OCI-LY1 (cell line): ENCODE data around the gene OGT.

Experiments
- H2AFZ ChIP-seq: fragments of 200-600 bp; sonication (generic), shearing (Covaris generic); 2 replicates; pipeline ENCODE4 v1.6.0; 2014; ENCODE audit warnings: antibody characterized with exemption, mild to moderate bottlenecking, low read length
- H3F3A ChIP-seq: fragments of 200-600 bp; sonication (generic), shearing (Covaris generic); 2 replicates; pipeline ENCODE4 v1.6.0; 2014; ENCODE audit warnings: mild to moderate bottlenecking, antibody characterized with exemption, low read length, moderate library complexity; ENCODE audit not compliant: insufficient read depth
- H3K27ac ChIP-seq: fragments of 200-600 bp; sonication (generic); 2 replicates; pipeline ENCODE4 v1.5.1; 2014; ENCODE audit warnings: low read length, mixed run types, mild to moderate bottlenecking, low read depth; ENCODE audit not compliant: poor library complexity, severe bottlenecking
- H3K27me3 ChIP-seq: fragments of 200-600 bp; sonication (generic); 2 replicates; pipeline ENCODE4 v1.6.0; 2014; ENCODE audit warnings: antibody characterized with exemption, mild to moderate bottlenecking, low read length, moderate library complexity; ENCODE audit not compliant: insufficient read depth
- H3K36me3 ChIP-seq: fragments of 200-600 bp; sonication (generic); 2 replicates; pipeline ENCODE4 v1.6.1; 2014; ENCODE audit warnings: mild to moderate bottlenecking, antibody characterized with exemption, low read length, moderate library complexity, mixed read lengths; ENCODE audit not compliant: insufficient read depth
- H3K4me1 ChIP-seq: fragments of 200-600 bp; sonication (generic); 2 replicates; pipeline ENCODE4 v1.5.1; 2014; ENCODE audit warnings: mild to moderate bottlenecking, low read length, moderate library complexity; ENCODE audit not compliant: insufficient read depth, severe bottlenecking
- H3K4me2 ChIP-seq: fragments of 200-600 bp; sonication (generic), shearing (Covaris generic); 2 replicates; pipeline ENCODE4 v1.6.1; 2014; ENCODE audit warnings: low read length
- H3K4me3 ChIP-seq: fragments of 200-600 bp; sonication (generic); 2 replicates; pipeline ENCODE4 v1.5.1; 2014; ENCODE audit warnings: low read length, low read depth, mild to moderate bottlenecking, mixed read lengths; ENCODE audit not compliant: poor library complexity, severe bottlenecking
- H3K79me2 ChIP-seq: fragments of 200-600 bp; shearing (Covaris generic); 2 replicates; pipeline ENCODE4 v1.6.1; 2016; ENCODE audit warnings: mixed run types, low read length, mixed read lengths; ENCODE audit not compliant: insufficient read depth
- H3K9ac ChIP-seq: fragments of 200-600 bp; sonication (generic), shearing (Covaris generic); 2 replicates; pipeline ENCODE4 v1.6.1; 2014; ENCODE audit warnings: mild to moderate bottlenecking, low read length, mixed read lengths
- H3K9me2 ChIP-seq: fragments of 200-600 bp; sonication (generic), shearing (Covaris generic); 2 replicates; pipeline ENCODE4 v1.6.1; 2014; ENCODE audit warnings: low read depth, mild to moderate bottlenecking, low read length, mixed read lengths
- H3K9me3 ChIP-seq: fragments of 200-600 bp; shearing (Covaris generic); 2 replicates; pipeline ENCODE4 v1.6.1; 2014; ENCODE audit warnings: low read length, mixed read lengths
- H4K20me1 ChIP-seq: fragments of 200-600 bp; sonication (generic), shearing (Covaris generic); 2 replicates; pipeline ENCODE4 v1.6.0; 2016; ENCODE audit warnings: mild to moderate bottlenecking, low read length; ENCODE audit not compliant: insufficient read depth
- EZH2 ChIP-seq: fragments of 200-600 bp; sonication (generic), shearing (Covaris generic); IDR thresholded peaks from 2 replicates; pipeline ENCODE4 v1.8.0; 2017; ENCODE audit warnings: borderline replicate concordance, mixed run types, mild to moderate bottlenecking, antibody characterized with exemption, low read length, moderate library complexity, mixed read lengths
- TF ChIP-seq, protein P1 (sequence below): fragments of 200-600 bp; sonication (generic), shearing (Covaris generic); IDR thresholded peaks from 2 replicates; pipeline ENCODE4 v1.5.1; 2017; ENCODE audit warnings: mild to moderate bottlenecking, antibody characterized with exemption, low read length, moderate library complexity, mixed read lengths

OGT gene

DNA sequence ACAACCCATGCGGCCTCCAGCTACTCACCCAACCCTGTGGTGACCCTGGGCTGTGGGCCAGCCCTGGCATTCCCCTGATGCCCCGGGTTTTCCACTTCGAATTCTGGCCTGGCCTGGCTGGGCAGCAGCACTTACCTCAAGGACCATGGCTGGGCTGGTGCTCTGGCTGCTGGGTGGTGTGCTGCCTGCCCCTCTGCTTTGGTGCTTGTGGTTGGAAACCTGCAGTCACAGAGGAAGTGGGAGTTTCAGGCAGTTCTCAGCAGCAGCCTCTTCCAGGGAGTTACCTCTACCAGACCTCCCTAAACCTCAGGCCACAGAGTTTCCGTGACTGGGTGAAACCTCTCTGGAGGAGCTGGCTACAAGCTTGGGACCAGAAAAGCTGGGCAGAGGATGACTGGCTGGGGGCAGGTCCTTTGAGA, 85.4 kb downstream of the OGT start, which contains the start of gene CXCR3:
CXCR3 (minus strand) TSS at position 209 of the 419 bp plus-strand sequence; CDS start at position 147, 62 bp downstream.
- H4K20me1 ChIP-seq: no peaks in the 10 kb centered on the region
- no peaks in the 10 kb centered on the region for H3K79me2 ChIP-seq
- H3F3A ChIP-seq: no peaks in the 10 kb centered on the region
- H3K27ac ChIP-seq: no peak within 1 kb of the TSS
- no peak within 1 kb of the TSS for H3K9ac ChIP-seq
- H3K36me3 ChIP-seq: peaks cover 4% of the 10 kb centered on the region; the same call in 1 of the 2 replicates
- TF ChIP-seq EZH2: no peak
- TF ChIP-seq, protein P1, sequence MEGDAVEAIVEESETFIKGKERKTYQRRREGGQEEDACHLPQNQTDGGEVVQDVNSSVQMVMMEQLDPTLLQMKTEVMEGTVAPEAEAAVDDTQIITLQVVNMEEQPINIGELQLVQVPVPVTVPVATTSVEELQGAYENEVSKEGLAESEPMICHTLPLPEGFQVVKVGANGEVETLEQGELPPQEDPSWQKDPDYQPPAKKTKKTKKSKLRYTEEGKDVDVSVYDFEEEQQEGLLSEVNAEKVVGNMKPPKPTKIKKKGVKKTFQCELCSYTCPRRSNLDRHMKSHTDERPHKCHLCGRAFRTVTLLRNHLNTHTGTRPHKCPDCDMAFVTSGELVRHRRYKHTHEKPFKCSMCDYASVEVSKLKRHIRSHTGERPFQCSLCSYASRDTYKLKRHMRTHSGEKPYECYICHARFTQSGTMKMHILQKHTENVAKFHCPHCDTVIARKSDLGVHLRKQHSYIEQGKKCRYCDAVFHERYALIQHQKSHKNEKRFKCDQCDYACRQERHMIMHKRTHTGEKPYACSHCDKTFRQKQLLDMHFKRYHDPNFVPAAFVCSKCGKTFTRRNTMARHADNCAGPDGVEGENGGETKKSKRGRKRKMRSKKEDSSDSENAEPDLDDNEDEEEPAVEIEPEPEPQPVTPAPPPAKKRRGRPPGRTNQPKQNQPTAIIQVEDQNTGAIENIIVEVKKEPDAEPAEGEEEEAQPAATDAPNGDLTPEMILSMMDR: no peak
- no peak within 1 kb of the TSS for H3K4me2 ChIP-seq
- no peak within 1 kb of the TSS for H2AFZ ChIP-seq
- H3K9me3 ChIP-seq: no peaks in the 10 kb centered on the region
- H3K4me1 ChIP-seq: peaks cover 21% of the 10 kb centered on the region
- no peaks in the 10 kb centered on the region for H3K27me3 ChIP-seq
- no peak within 1 kb of the TSS for H3K4me3 ChIP-seq
- no peaks in the 10 kb centered on the region for H3K9me2 ChIP-seq

DNA sequence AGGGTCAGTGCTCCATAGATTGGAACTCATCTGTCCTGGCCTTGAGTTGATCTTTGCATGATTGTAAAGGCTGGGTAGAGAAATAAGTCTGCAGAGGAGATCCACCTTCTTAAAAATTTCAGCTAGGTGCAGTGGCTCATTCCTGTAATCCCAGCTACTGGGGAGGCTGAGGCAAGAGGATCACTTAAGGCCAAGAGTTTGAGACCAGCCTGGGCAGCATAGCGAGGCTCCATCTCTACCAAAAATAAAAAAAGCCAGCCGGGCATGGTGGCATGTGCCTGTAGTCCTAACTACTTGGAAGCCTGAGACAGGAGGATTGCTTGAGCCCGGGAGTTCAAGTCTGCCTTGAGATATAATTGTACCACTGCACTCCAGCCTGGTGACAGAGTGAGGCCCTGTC, 85.9 kb downstream of the OGT start:
- Histone ChIP-seq H3K27ac (no peak overlapping the region), H3K9ac (no peak overlapping the region), H3K27me3 (no peaks in the 10 kb centered on the region), H3K9me3 (no peaks in the 10 kb centered on the region), H3K9me2 (no peaks in the 10 kb centered on the region), H3K4me2 (no peak overlapping the region), H3K36me3 (no peaks in the 10 kb centered on the region), H3K79me2 (no peaks in the 10 kb centered on the region), H2AFZ (no peak overlapping the region), H3K4me1 (peaks cover 26% of the 10 kb centered on the region), H4K20me1 (no peaks in the 10 kb centered on the region), H3K4me3 (no peak overlapping the region), H3F3A (no peaks in the 10 kb centered on the region)
- TF ChIP-seq EZH2: no peak
- TF ChIP-seq, protein P1: no peak

DNA sequence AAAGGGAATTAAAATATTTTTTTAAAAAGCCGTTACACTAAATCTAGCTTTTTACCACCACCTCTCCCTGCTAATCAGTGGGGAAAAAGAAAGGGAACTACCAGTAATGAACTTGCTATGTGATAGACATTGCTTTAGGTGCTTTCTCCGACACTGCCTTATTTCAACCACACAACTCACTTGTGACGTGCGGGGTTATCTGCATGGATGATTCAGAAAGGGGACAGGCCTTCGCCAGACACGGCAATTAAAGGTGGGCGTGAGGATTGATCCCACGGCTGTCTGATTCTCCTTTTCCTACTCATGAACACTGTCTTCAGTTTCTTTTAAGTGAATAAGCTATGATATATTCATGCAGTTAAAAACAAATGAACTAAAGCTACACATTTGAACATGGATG, 86.3 kb downstream of the OGT start:
- Histone ChIP-seq H3K27ac (no peak overlapping the region), H3F3A (no peaks in the 10 kb centered on the region), H3K9me2 (no peaks in the 10 kb centered on the region), H3K27me3 (no peaks in the 10 kb centered on the region), H3K4me1 (peaks cover 26% of the 10 kb centered on the region), H3K9ac (no peak overlapping the region), H2AFZ (no peak overlapping the region), H3K9me3 (no peaks in the 10 kb centered on the region), H3K4me3 (no peak overlapping the region), H3K79me2 (no peaks in the 10 kb centered on the region), H3K36me3 (no peaks in the 10 kb centered on the region), H3K4me2 (no peak overlapping the region), H4K20me1 (no peaks in the 10 kb centered on the region)
- TF ChIP-seq EZH2: no peak
- TF ChIP-seq, protein P1: no peak
